Smooth muscle cell (in vitro differentiated cells): ENCODE results near the gene CELSR2. TPM values are rescaled to one million over a fixed set of nuclear protein-coding genes. Genes with fewer than 3 reads are reported as not detected.

Experiments used
- DNase-seq: peaks from one replicate; lab custom pipeline; 2025; ENCODE audit not compliant: unreplicated experiment; lab: John Stamatoyannopoulos, UW
- H2AFZ ChIP-seq: fragments of 200-600 bp; sonication (generic); 2 replicates; pipeline ENCODE4 v1.6.0; 2016; ENCODE audit warnings: antibody characterized with exemption, low read depth, mild to moderate bottlenecking
- H3F3A ChIP-seq: fragments of 200-600 bp; sonication (generic); 2 replicates; pipeline ENCODE4 v1.6.0; 2017; ENCODE audit warnings: antibody characterized with exemption, low read depth
- H3K27ac ChIP-seq: fragments of 200-600 bp; sonication (generic); 2 replicates; pipeline ENCODE4 v1.5.1; 2016; ENCODE audit warnings: low read depth, mild to moderate bottlenecking
- H3K27me3 ChIP-seq: fragments of 200-600 bp; sonication (generic); 2 replicates; pipeline ENCODE4 v1.6.1; 2016; ENCODE audit warnings: low read depth, mild to moderate bottlenecking
- H3K36me3 ChIP-seq: fragments of 200-600 bp; sonication (generic); 2 replicates; pipeline ENCODE4 v1.5.1; 2016; ENCODE audit warnings: low read depth
- H3K4me1 ChIP-seq: fragments of 200-600 bp; sonication (generic); 2 replicates; pipeline ENCODE4 v1.5.1; 2016; ENCODE audit warnings: low read depth
- H3K4me2 ChIP-seq: fragments of 200-600 bp; sonication (generic); 2 replicates; pipeline ENCODE4 v1.6.0; 2016; ENCODE audit warnings: mild to moderate bottlenecking
- H3K4me3 ChIP-seq: fragments of 200-600 bp; sonication (generic); 2 replicates; pipeline ENCODE4 v1.5.1; 2016; ENCODE audit warnings: mild to moderate bottlenecking
- H3K79me2 ChIP-seq: fragments of 200-600 bp; sonication (generic); 2 replicates; pipeline ENCODE4 v1.6.0; 2016; ENCODE audit warnings: low read depth, mild to moderate bottlenecking
- H3K9ac ChIP-seq: fragments of 200-600 bp; sonication (generic); 2 replicates; pipeline ENCODE4 v1.6.0; 2016; ENCODE audit warnings: low read depth
- H3K9me3 ChIP-seq: fragments of 200-600 bp; sonication (generic); replicated peaks from 2 replicates; pipeline ENCODE4 v1.5.1; 2016; ENCODE audit warnings: low read depth
- H4K20me1 ChIP-seq: fragments of 200-600 bp; sonication (generic); 2 replicates; pipeline ENCODE4 v1.6.0; 2016; ENCODE audit warnings: low read depth
- WGBS: methylation state at CpG from one replicate; pipeline ENCODE4 v1.1.7; 2016; ENCODE audit warnings: low lambda C conversion rate; 5-methylcytosine and 5-hydroxymethylcytosine counted together
- polyA plus RNA-seq: library from polyadenylated mRNA; unstranded; fragments of >200 nt; fragmentation: Nextera tagmentation; extraction: Ambion mirVana; gene quantifications from 2 replicates; pipeline ENCODE4 v1.2.1, GENCODE V29; 2016
- total RNA-seq: library from RNA; depleted of rRNA; stranded (reverse); fragments of >200 nt; gene quantifications from 2 replicates; pipeline ENCODE4 v1.2.3, GENCODE V29; 2014
- TF ChIP-seq, protein P1 (sequence below): fragments of 200-600 bp; sonication (generic); IDR thresholded peaks from 2 replicates; pipeline ENCODE4 v1.5.1; 2017; ENCODE audit warnings: borderline replicate concordance, mild to moderate bottlenecking, antibody characterized with exemption; ENCODE audit not compliant: insufficient read depth, poor library complexity, severe bottlenecking

The CELSR2 gene
- total and polyA plus RNA-seq, 2 experiments from 2014 or later, result 1.8 to 3.6 TPM

DNA sequence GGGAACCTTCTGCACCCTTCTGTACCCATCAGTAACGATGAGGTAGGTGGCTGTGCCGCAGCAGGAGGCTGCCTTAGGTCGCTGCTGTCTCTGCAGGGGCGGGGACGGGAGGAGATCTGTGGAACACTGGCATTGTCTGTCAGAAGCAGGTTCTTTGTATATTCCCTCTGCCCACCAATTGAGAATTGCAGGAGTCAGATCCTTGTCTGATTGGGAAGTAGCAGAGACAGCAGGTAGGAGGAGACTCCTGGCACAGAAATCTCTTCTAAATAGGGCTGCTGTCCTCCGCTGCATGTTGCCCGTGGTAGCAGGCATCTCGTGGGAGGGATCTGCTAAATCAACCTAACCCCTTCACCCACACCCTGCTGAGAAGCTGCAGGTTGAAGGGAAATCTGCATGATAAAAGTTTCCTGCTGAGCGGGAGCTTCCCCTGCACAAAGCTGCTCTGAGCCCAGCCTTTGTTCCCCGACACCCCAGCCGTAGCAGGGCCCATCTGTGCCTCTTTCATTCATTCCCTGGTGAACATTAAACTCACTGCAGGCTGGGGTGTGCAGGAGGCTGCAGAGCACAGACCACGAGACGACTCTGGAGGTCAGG, 19.7 kb upstream of the CELSR2 start:
- no peak for DNase-seq
- no peak overlapping the region for H3K4me3 ChIP-seq
- H3F3A ChIP-seq, result peaks cover 1% of the 10 kb centered on the region
- H3K4me1 ChIP-seq, result peaks cover 27% of the 10 kb centered on the region
- no peak overlapping the region for H3K27ac ChIP-seq
- peaks cover 18% of the 10 kb centered on the region for H3K36me3 ChIP-seq
- TF ChIP-seq, protein P1, sequence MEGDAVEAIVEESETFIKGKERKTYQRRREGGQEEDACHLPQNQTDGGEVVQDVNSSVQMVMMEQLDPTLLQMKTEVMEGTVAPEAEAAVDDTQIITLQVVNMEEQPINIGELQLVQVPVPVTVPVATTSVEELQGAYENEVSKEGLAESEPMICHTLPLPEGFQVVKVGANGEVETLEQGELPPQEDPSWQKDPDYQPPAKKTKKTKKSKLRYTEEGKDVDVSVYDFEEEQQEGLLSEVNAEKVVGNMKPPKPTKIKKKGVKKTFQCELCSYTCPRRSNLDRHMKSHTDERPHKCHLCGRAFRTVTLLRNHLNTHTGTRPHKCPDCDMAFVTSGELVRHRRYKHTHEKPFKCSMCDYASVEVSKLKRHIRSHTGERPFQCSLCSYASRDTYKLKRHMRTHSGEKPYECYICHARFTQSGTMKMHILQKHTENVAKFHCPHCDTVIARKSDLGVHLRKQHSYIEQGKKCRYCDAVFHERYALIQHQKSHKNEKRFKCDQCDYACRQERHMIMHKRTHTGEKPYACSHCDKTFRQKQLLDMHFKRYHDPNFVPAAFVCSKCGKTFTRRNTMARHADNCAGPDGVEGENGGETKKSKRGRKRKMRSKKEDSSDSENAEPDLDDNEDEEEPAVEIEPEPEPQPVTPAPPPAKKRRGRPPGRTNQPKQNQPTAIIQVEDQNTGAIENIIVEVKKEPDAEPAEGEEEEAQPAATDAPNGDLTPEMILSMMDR, result no peak
- peaks cover 48% of the 10 kb centered on the region for H4K20me1 ChIP-seq
- no peaks in the 10 kb centered on the region for H3K27me3 ChIP-seq
- 73% methylated on average over 13 of the region's 13 CpGs for WGBS
- H3K9ac ChIP-seq, result no peak overlapping the region
- no peak overlapping the region for H2AFZ ChIP-seq
- peaks cover 34% of the 10 kb centered on the region for H3K79me2 ChIP-seq
- no peaks in the 10 kb centered on the region for H3K9me3 ChIP-seq
- H3K4me2 ChIP-seq, result no peak overlapping the region

DNA sequence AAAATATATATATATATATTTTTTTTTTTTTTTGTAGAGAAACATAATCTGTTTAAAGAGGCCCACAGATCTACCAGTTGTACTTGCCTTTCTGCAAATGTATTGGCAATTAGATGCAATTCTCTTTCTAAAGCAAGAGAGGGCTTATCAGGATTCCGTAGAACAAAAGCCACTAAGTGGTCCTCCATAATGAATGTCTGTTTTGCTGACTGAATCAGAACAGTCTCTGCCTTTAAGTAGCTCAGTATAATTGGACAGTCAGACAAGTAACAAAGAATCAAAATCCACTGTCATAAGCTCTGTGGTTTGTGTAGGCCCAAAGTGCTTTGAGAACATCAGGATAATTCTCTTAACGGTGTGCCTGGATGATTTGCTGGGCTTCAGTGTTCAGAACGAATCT, 18.3 kb upstream of the CELSR2 start:
- Histone ChIP-seq H3K36me3 (peaks cover 22% of the 10 kb centered on the region), H3K4me1 (peaks cover 27% of the 10 kb centered on the region), H3K9ac (no peak overlapping the region), H3K27me3 (no peaks in the 10 kb centered on the region), H3F3A (peaks cover 7% of the 10 kb centered on the region), H3K79me2 (peaks cover 22% of the 10 kb centered on the region), H3K9me3 (no peaks in the 10 kb centered on the region), H3K4me3 (no peak overlapping the region), H2AFZ (no peak overlapping the region), H4K20me1 (peaks cover 41% of the 10 kb centered on the region), H3K27ac (no peak overlapping the region), H3K4me2 (no peak overlapping the region)
- DNase-seq, result no peak
- whole genome bisulfite sequencing, result 79% methylated on average over 3 of the region's 3 CpGs
- TF ChIP-seq, protein P1, result no peak

DNA sequence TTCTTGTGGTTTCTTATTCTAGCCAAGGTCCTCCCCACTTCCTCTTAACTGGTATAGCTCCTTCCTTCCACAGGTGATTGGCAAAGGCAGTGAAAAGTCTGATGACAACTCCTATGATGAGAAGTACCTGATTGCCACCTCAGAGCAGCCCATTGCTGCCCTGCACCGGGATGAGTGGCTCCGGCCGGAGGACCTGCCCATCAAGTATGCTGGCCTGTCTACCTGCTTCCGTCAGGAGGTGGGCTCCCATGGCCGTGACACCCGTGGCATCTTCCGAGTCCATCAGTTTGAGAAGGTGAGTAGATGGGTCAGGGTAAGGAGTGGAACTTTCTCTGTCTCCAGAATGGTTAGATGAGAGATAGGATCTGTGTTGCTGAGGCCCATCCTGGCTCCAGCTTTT, 14.2 kb upstream of the CELSR2 start:
- no peak overlapping the region for H3K27ac ChIP-seq
- no peak overlapping the region for H3K4me2 ChIP-seq
- H3K9me3 ChIP-seq, result no peaks in the 10 kb centered on the region
- no peaks in the 10 kb centered on the region for H3K79me2 ChIP-seq
- no peak for DNase-seq
- peaks cover 23% of the 10 kb centered on the region for H3K36me3 ChIP-seq
- H3K27me3 ChIP-seq, result no peaks in the 10 kb centered on the region
- peaks cover 12% of the 10 kb centered on the region for H4K20me1 ChIP-seq
- no peak overlapping the region for H3K9ac ChIP-seq
- no peak overlapping the region for H3K4me3 ChIP-seq
- peaks cover 20% of the 10 kb centered on the region for H3F3A ChIP-seq
- peaks cover 22% of the 10 kb centered on the region for H3K4me1 ChIP-seq
- H2AFZ ChIP-seq, result no peak overlapping the region
- TF ChIP-seq, protein P1, result no peak
- WGBS, result 92% methylated on average over 7 of the region's 7 CpGs

DNA sequence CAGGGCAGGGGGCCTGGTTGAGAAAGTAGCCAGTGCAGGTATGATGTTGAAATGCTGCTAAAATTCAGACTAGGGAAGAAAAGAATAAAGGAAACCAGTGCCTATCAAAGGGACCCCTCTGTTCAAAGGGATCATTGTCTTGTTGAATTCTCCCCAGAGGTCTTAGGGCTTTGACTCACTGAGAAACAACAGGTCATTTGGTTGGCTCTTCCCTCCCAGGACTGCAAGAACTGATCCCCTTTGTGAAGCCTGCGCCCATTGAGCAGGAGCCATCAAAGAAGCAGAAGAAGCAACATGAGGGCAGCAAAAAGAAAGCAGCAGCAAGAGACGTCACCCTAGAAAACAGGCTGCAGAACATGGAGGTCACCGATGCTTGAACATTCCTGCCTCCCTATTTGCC, 11.8 kb upstream of the CELSR2 start:
- 98% methylated on average over 3 of the region's 3 CpGs for WGBS
- peaks cover 21% of the 10 kb centered on the region for H3K4me1 ChIP-seq
- TF ChIP-seq, protein P1, result no peak
- peaks cover 20% of the 10 kb centered on the region for H3F3A ChIP-seq
- H3K27me3 ChIP-seq, result no peaks in the 10 kb centered on the region
- DNase-seq, result no peak
- H3K9me3 ChIP-seq, result no peaks in the 10 kb centered on the region
- H3K4me2 ChIP-seq, result no peak overlapping the region
- no peak overlapping the region for H3K27ac ChIP-seq
- H3K79me2 ChIP-seq, result no peaks in the 10 kb centered on the region
- H3K4me3 ChIP-seq, result no peak overlapping the region
- peaks cover 23% of the 10 kb centered on the region for H3K36me3 ChIP-seq
- H2AFZ ChIP-seq, result no peak overlapping the region
- H4K20me1 ChIP-seq, result peaks cover 12% of the 10 kb centered on the region
- no peak overlapping the region for H3K9ac ChIP-seq
